Bronchial epithelial cell (primary cell): Measurements from ENCODE around the gene CELA3A. TPM values are rescaled to one million over a fixed set of nuclear protein-coding genes. Genes with fewer than 3 reads are reported as not detected.

ENCODE experiments used
- DNase-seq: peaks from one replicate; pipeline ENCODE4 v3.0.0-alpha.2; 2010; ENCODE audit warnings: low read depth
- FAIRE-seq: peaks from 2 replicates; lab custom pipeline; 2011; peaks lifted over from hg19 to GRCh38; lab: Jason Lieb, UNC
- H3K27me3 ChIP-seq: 2 replicates; pipeline ENCODE4 v1.5.1; 2011; ENCODE audit warnings: low read length; ENCODE audit not compliant: control insufficient read depth, insufficient read depth
- H3K36me3 ChIP-seq: 2 replicates; pipeline ENCODE4 v1.5.1; 2011; ENCODE audit warnings: low read length; ENCODE audit not compliant: control insufficient read depth, insufficient read depth
- H3K4me3 ChIP-seq: 2 replicates; pipeline ENCODE4 v1.5.1; 2011; ENCODE audit warnings: mild to moderate bottlenecking, low read depth, low read length, control low read depth
- total RNA-seq: library from RNA; depleted of rRNA; stranded (reverse); fragments of >200 nt; gene quantifications from 2 replicates; pipeline ENCODE4 v1.2.1, GENCODE V29; 2014
- TF ChIP-seq, protein P1 (sequence below): IDR thresholded peaks from 2 replicates; pipeline ENCODE4 v1.5.1; 2011; ENCODE audit warnings: mild to moderate bottlenecking, moderate library complexity, low read length, control low read depth, inconsistent platforms; ENCODE audit not compliant: insufficient read depth, severe bottlenecking

Gene CELA3A
- total RNA-seq, 1 donor from 2014 or later = not detected

GRCh38 chr1:22052115-22053016 is 50.9 kb downstream of the CELA3A start, which contains the start of gene CDC42:
CDC42 (plus strand) TSS chr1:22052709; CDS start chr1:22078479, 25,770 bp downstream.
- no peak for FAIRE-seq
- no peaks in the 10 kb centered on the region for H3K27me3 ChIP-seq
- TF ChIP-seq, protein P1, sequence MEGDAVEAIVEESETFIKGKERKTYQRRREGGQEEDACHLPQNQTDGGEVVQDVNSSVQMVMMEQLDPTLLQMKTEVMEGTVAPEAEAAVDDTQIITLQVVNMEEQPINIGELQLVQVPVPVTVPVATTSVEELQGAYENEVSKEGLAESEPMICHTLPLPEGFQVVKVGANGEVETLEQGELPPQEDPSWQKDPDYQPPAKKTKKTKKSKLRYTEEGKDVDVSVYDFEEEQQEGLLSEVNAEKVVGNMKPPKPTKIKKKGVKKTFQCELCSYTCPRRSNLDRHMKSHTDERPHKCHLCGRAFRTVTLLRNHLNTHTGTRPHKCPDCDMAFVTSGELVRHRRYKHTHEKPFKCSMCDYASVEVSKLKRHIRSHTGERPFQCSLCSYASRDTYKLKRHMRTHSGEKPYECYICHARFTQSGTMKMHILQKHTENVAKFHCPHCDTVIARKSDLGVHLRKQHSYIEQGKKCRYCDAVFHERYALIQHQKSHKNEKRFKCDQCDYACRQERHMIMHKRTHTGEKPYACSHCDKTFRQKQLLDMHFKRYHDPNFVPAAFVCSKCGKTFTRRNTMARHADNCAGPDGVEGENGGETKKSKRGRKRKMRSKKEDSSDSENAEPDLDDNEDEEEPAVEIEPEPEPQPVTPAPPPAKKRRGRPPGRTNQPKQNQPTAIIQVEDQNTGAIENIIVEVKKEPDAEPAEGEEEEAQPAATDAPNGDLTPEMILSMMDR = no peak
- peak within 1 kb of the TSS; percentile 62 for H3K4me3 ChIP-seq
- H3K36me3 ChIP-seq = peaks cover 1% of the 10 kb centered on the region
- DNase-seq = peak; percentile 81

DNA sequence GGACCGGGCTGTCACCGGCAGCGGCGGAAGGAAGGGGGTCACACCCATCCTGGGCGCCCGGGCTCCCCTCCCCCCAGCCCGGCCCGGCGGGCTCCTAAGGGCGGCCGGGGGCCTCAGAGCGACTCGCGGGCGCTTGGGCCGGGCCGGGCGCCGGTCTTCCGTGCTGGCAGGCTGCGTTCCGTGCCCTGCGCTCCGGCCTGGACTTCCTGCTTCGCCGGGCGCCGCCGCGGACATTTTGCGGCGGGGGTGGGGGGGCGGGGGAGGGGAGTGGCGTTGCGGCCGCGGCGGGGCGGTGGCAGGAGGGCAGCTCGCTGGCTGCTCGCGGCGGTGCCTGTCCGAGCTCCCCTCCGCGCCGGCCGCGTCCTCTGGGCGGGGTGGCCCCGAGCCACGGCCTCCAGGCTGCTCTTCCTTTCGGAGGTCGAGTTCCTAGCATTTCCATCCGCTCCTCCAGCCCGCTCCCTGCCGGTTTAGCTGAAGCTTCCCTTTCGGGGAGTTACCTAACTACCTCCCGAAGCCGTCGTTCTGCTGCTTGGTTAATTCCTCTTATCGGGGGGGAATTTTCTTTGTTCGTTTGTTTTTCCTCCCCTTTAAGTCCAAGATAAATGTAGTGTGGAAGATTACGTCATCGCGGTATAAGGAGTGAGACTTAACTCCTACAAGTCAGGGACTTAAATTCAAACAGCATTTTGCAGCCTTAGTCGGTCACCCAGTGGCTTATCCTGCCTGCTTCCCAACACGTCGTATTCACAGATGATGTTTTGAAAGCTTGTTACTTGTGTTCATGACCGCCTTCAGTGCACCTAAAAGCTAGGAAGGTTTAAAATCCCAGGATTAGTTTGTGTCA is 51.8 kb downstream of the CELA3A start:
- Histone ChIP-seq H3K27me3 (no peaks in the 10 kb centered on the region), H3K36me3 (peaks cover 4% of the 10 kb centered on the region), H3K4me3 (peak overlapping the region; percentile 62)
- FAIRE-seq (no peak), DNase-seq (peak; percentile 70)
- TF ChIP-seq, protein P1 = no peak

DNA sequence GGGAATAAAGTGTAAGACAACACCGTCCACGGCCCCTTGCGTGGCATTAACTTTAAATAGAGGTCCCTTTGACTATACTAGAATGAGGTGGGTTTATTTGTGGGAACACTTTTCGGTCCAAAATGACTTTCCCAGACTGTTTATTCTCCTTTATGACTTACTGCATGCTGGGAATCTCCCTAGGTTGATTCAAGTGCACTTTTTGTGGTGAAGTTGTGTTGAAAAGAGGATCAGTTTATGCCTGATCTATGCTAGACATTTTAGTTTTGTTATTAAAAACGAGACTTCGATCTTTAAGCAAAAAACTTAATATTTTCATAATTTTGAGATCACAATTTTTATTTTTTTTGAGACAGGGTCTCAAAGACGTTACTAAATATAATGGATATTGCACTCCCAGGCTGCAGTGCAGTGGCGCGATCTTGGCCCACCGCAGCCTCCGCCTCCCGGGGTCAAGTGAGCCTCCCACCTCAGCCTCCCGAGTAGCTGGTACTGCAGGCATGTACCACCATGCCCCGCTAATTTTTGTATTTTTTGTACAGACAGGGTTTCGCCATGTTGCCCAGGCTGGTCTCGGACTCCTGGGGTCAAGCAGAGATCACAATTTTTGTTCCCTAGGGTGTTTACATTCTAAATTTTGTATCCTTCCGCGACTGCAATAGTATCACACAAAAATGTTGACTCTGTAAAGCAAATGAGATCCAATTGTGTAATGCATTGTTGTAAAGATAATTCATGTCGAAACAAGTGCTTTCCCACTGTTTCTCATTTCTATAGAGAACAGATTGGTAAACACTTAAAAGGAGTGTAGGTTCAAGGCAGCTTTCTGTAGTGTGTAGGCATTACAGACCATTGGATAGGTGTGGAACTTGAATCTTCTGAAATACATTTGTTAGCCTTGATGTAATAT is 52.7 kb downstream of the CELA3A start:
- Histone ChIP-seq H3K27me3 (no peaks in the 10 kb centered on the region), H3K4me3 (peak overlapping the region; percentile 62), H3K36me3 (peaks cover 4% of the 10 kb centered on the region)
- DNase-seq = peak; percentile 86
- TF ChIP-seq, protein P1 = no peak
- no peak for FAIRE-seq

GRCh38 chr1:22055463-22055862 is 54.0 kb downstream of the CELA3A start:
- FAIRE-seq (no peak), DNase-seq (no peak)
- TF ChIP-seq, protein P1 = no peak
- Histone ChIP-seq H3K4me3 (no peak overlapping the region), H3K36me3 (peaks cover 4% of the 10 kb centered on the region), H3K27me3 (no peaks in the 10 kb centered on the region)

- DNase-seq (no peak), FAIRE-seq (no peak)
- Histone ChIP-seq H3K4me3 (no peak overlapping the region), H3K36me3 (peaks cover 4% of the 10 kb centered on the region), H3K27me3 (no peaks in the 10 kb centered on the region)
- TF ChIP-seq, protein P1 = no peak
Observed at GRCh38 chr1:22056043-22056442, 54.6 kb downstream of the CELA3A start.
